Measurements from ENCODE around the gene SLITRK5.

Gene SLITRK5

GRCh38 chr13:87709947-87710346 lies 38.8 kb downstream of the SLITRK5 start:
- no peak for DNase-seq (ENCODE audit: low read depth)

- DNase-seq (ENCODE audit: low read depth), result no peak
Observed at GRCh38 chr13:87712012-87712411, 40.8 kb downstream of the SLITRK5 start.

Measured in non-pigmented ciliary epithelial cell (primary cell).